K562 (cell line): ENCODE data around the gene BSN. TPM values are rescaled to one million over a fixed set of nuclear protein-coding genes. Genes with fewer than 3 reads are reported as not detected.

Experiments used
- ATAC-seq: fragments of 200-7000 bp; cut with Tn5 transposase; 3 replicates; pipeline ENCODE4 v1.9.1; 2020; ENCODE audit warnings: moderate library complexity
- BruUV-seq: library from RNA; stranded (reverse); fragments of 400-500 nt; replicated peaks from 2 replicates; lab custom pipeline; 2021; lab: Mats Ljungman, UMichigan
- CTCF ChIA-PET: fragments of 300-600 bp; formaldehyde crosslinking; extraction: SDS; loops from one replicate; lab custom pipeline; 2021; ENCODE audit warnings: low intra/inter-chr PET ratio; lab: Yijun Ruan, JAX
- POLR2A ChIA-PET: fragments of 300-600, 350-650 bp; sonication (Branson Sonifier 250); formaldehyde crosslinking; extraction: SDS; loops from one replicate; lab custom pipeline; 2021; ENCODE audit warnings: antibody characterized with exemption, inconsistent platforms; lab: Yijun Ruan, JAX
- DNase-seq, 4 experiments: peaks; one replicate each; pipeline versions ENCODE4 v3.0.0 to v3.0.0-alpha.2; 2011 to 2018; ENCODE audit warnings: low spot score in 3 of 4, mixed read lengths in 3 of 4; ENCODE audit errors: extremely low read depth in 1 of 4
- FAIRE-seq: peaks from 2 replicates; lab custom pipeline; 2011; peaks lifted over from hg19 to GRCh38; lab: Jason Lieb, UNC
- H2AFZ ChIP-seq: 2 replicates; pipeline ENCODE4 v1.6.0; 2011; ENCODE audit warnings: low read depth, low read length, control low read depth, inconsistent platforms
- H3K27ac ChIP-seq: fragments of 200-600 bp; 3 replicates; pipeline ENCODE4 v1.8.0; 2011; ENCODE audit warnings: low read depth, mild to moderate bottlenecking, control low read depth, inconsistent platforms, low read length, moderate library complexity, mixed read lengths; ENCODE audit errors: extremely low read depth
- H3K27me3 ChIP-seq, 2 experiments: fragments of 300-600 bp in 1 of 2; 2 replicates in 1 of 2; 3 replicates in 1 of 2; pipeline versions ENCODE4 v1.6.0 to v1.8.0; 2011; ENCODE audit warnings: inconsistent platforms in 2 of 2, low read length in 2 of 2, mild to moderate bottlenecking in 1 of 2, mixed read lengths in 1 of 2, moderate library complexity in 1 of 2; ENCODE audit not compliant: control insufficient read depth in 2 of 2, insufficient read depth in 2 of 2
- H3K36me3 ChIP-seq: fragments of 300-600 bp; 3 replicates; pipeline ENCODE4 v1.8.0; 2011; ENCODE audit warnings: mild to moderate bottlenecking, low read length, inconsistent platforms; ENCODE audit not compliant: control insufficient read depth, insufficient read depth
- H3K4me1 ChIP-seq, 2 experiments: fragments of 200-600 bp in 1 of 2; replicated peaks in 1 of 2; 2 replicates in 1 of 2; 3 replicates in 1 of 2; pipeline versions ENCODE4 v1.5.1 to v1.8.0; 2011; ENCODE audit warnings: inconsistent platforms in 2 of 2, low read length in 2 of 2, mild to moderate bottlenecking in 1 of 2, mixed read lengths in 1 of 2, moderate library complexity in 1 of 2; ENCODE audit not compliant: control insufficient read depth in 2 of 2, insufficient read depth in 2 of 2
- H3K4me2 ChIP-seq: 2 replicates; pipeline ENCODE4 v1.6.1; 2011; ENCODE audit warnings: low read length, control low read depth, inconsistent platforms, mixed read lengths; ENCODE audit not compliant: insufficient read depth
- H3K4me3 ChIP-seq: fragments of 200-600 bp; sonication (generic), shearing (Covaris generic); 2 replicates; pipeline ENCODE4 v1.5.1; 2016; ENCODE audit warnings: control low read depth, inconsistent platforms
- H3K79me2 ChIP-seq: fragments of 200-600 bp; 3 replicates; pipeline ENCODE4 v1.8.0; 2011; ENCODE audit warnings: low read length, inconsistent platforms; ENCODE audit not compliant: control insufficient read depth, insufficient read depth
- H3K9ac ChIP-seq, 2 experiments: 2 replicates each; pipeline versions ENCODE4 v1.6.0 to v1.6.1; 2011; ENCODE audit warnings: low read depth in 2 of 2, low read length in 2 of 2, control low read depth in 1 of 2, inconsistent platforms in 1 of 2, mild to moderate bottlenecking in 1 of 2, mixed read lengths in 1 of 2; ENCODE audit not compliant: insufficient read depth in 1 of 2
- H3K9me1 ChIP-seq: one replicate; pipeline ENCODE4 v1.6.0; 2011; ENCODE audit warnings: inconsistent platforms, mild to moderate bottlenecking, low read length, moderate library complexity; ENCODE audit not compliant: control insufficient read depth, insufficient read depth
- H3K9me3 ChIP-seq: replicated peaks from 2 replicates; pipeline ENCODE4 v1.5.1; 2011; ENCODE audit warnings: low read depth, low read length, inconsistent platforms; ENCODE audit not compliant: control insufficient read depth, insufficient read depth
- H4K20me1 ChIP-seq: replicated peaks from 2 replicates; pipeline ENCODE4 v1.6.1; 2011; ENCODE audit warnings: low read length, inconsistent platforms, mixed read lengths; ENCODE audit not compliant: control insufficient read depth, insufficient read depth
- BDP1 ChIP-seq: IDR thresholded peaks from 3 replicates; pipeline ENCODE4 v1.6.1; 2011; ENCODE audit not compliant: insufficient read length, insufficient read depth
- C11orf30 ChIP-seq: fragments of 450-650 bp; IDR thresholded peaks from 2 replicates; pipeline ENCODE4 v1.6.1; 2016; ENCODE audit warnings: low read depth, mild to moderate bottlenecking
- MAFF ChIP-seq: IDR thresholded peaks from 2 replicates; pipeline ENCODE4 v1.6.1; 2012; ENCODE audit warnings: low read length, improper control_type of control experiment
- MAFG ChIP-seq: fragments of 450-650 bp; conservative IDR thresholded peaks from 2 replicates; pipeline ENCODE4 v1.6.1; 2016; ENCODE audit warnings: missing genetic modification characterization, missing compliant biosample characterization
- MAFK ChIP-seq: IDR thresholded peaks from 2 replicates; pipeline ENCODE4 v1.6.1; 2011; ENCODE audit warnings: low read length, improper control_type of control experiment
- NFE2 ChIP-seq: IDR thresholded peaks from 2 replicates; pipeline ENCODE4 v1.6.1; 2014; ENCODE audit warnings: antibody characterized with exemption, low read depth
- PHB ChIP-seq: fragments of 250-450 bp; sonication (Bioruptor Pico); IDR thresholded peaks from 2 replicates; pipeline ENCODE4 v1.5.0; 2021
- RNF219 ChIP-seq: fragments of 250-450 bp; sonication (Bioruptor Pico); IDR thresholded peaks from 2 replicates; pipeline ENCODE4 v1.5.0; 2022; ENCODE audit warnings: mild to moderate bottlenecking
- SLC30A9 ChIP-seq: fragments of 250-450 bp; sonication (Bioruptor Pico); IDR thresholded peaks from 2 replicates; pipeline ENCODE4 v1.8.0; 2022; ENCODE audit warnings: mild to moderate bottlenecking, moderate library complexity
- TOE1 ChIP-seq, 2 experiments: fragments of 450-650 bp in 1 of 2; sonication (generic) in 1 of 2; formaldehyde crosslinking in 1 of 2; IDR thresholded peaks; 2 replicates each; pipeline versions ENCODE4 v1.7.1 to v1.8.0; 2016 to 2022; ENCODE audit warnings: borderline replicate concordance in 2 of 2, mild to moderate bottlenecking in 2 of 2, antibody characterized with exemption in 1 of 2, inconsistent platforms in 1 of 2, low read depth in 1 of 2, missing genetic modification reagents in 1 of 2, moderate library complexity in 1 of 2
- ZC3H8 ChIP-seq: fragments of 450-650 bp; IDR thresholded peaks from 2 replicates; pipeline ENCODE4 v1.6.1; 2017
- ZNF316 ChIP-seq: fragments of 450-650 bp; IDR thresholded peaks from 2 replicates; pipeline ENCODE4 v1.6.1; 2016
- ZNF696 ChIP-seq: fragments of 250-450 bp; sonication (Bioruptor Pico); conservative IDR thresholded peaks from 2 replicates; pipeline ENCODE4 v1.4.0; 2020; ENCODE audit warnings: mild to moderate bottlenecking, moderate library complexity
- ZSCAN29 ChIP-seq: fragments of 450-650 bp; IDR thresholded peaks from 2 replicates; pipeline ENCODE4 v1.6.1; 2017
- WGBS: fragments of 100-300 bp; shearing (Covaris generic); methylation state at CpG from one replicate; pipeline ENCODE4 v1.1.6; 2016; ENCODE audit warnings: low coverage, mixed read lengths; ENCODE audit not compliant: insufficient coverage; ENCODE audit errors: missing lambda C conversion rate; 5-methylcytosine and 5-hydroxymethylcytosine counted together
- in situ Hi-C: fragments of 300-500 bp; cut with MboI; formaldehyde crosslinking; loops from 4 replicates; pipeline ENCODE4 v1.15.0; 2018; ENCODE audit warnings: inconsistent platforms, mixed read lengths
- intact Hi-C: fragments of 100-400 bp; cut with micrococcal nuclease; formaldehyde crosslinking; loops from 2 replicates; pipeline ENCODE4 v1.14.2; 2022
- polyA plus RNA-seq, 8 experiments: library from polyadenylated mRNA; depleted of rRNA in 4 of 8; stranded (reverse) in 5 of 8; unstranded in 3 of 8; fragments of >200 nt; fragmentation: Nextera tagmentation in 2 of 8; fragmentation: Illumina TruSeq in 1 of 8; extraction: Ambion mirVana in 2 of 8; extraction: Trizol in 1 of 8; gene quantifications; 2 replicates each; pipeline versions ENCODE4 v1.2.1 to v1.2.3, GENCODE V29; 2011 to 2014; ENCODE audit warnings: inconsistent platforms in 1 of 8, missing spikeins in 1 of 8
- total RNA-seq, 7 experiments: library from RNA; depleted of rRNA in 6 of 7; stranded (reverse); fragments of >200 nt in 6 of 7; fragmentation: Illumina TruSeq in 2 of 7; extraction: Trizol in 2 of 7; gene quantifications; 2 replicates each; pipeline versions ENCODE4 v1.2.1 to v1.2.3, GENCODE V29; 2011 to 2021; ENCODE audit warnings: low replicate concordance in 1 of 7

Gene BSN
- total and polyA plus RNA-seq, 9 of the 15 experiments (the other 6 are each of a cell fraction or from before 2014, with no cell fraction given) = 0.03 to 1.5 (median 0.29) TPM

- intact Hi-C loops (no loop called here), in situ Hi-C loops (no loop called here)
- peaks cover 3 to 21% of the 10 kb centered on the region in 2 experiments; a peak in 3 of 5 replicates for H3K4me1 ChIP-seq
- no peak overlapping the region for H2AFZ ChIP-seq
- no peaks in the 10 kb centered on the region for H3K9me3 ChIP-seq
- BruUV-seq = no TSS peak
- no peak overlapping the region for H3K4me3 ChIP-seq
- no peaks in the 10 kb centered on the region for H3K79me2 ChIP-seq
- WGBS = 82% methylated on average over 1 of the region's 1 CpG
- H3K36me3 ChIP-seq = no peaks in the 10 kb centered on the region
- DNase-seq = peak in 1 of 4 experiments; percentile 16
- no peak overlapping the region for H3K27ac ChIP-seq
- H3K27me3 ChIP-seq = no peaks in the 10 kb centered on the region
- no peak overlapping the region for H3K4me2 ChIP-seq
- ChIA-PET POLR2A (no interaction called here), CTCF (no interaction called here)
- peak; percentile 42 for ATAC-seq
- H3K9ac ChIP-seq = peak overlapping the region in 1 of 2 experiments; percentile 64; a peak in 2 of 4 replicates
- no peak for FAIRE-seq
- H4K20me1 ChIP-seq = no peaks in the 10 kb centered on the region
- H3K9me1 ChIP-seq = no peaks in the 10 kb centered on the region
- TF ChIP-seq NFE2 (peak; percentile 68), PHB (CRISPR knock-in tag) (no peak), MAFF (peak; percentile 26; the same call in 1 of the 2 replicates), MAFK (peak; percentile 12; the same call in 1 of the 2 replicates), ZNF696 (CRISPR knock-in tag) (no peak), ZNF316 (peak; percentile 28; the same call in 1 of the 2 replicates), C11orf30 (peak; percentile 35), MAFG (0 out of 2 replicates have a peak, but pooled peaks have one; percentile 39)
These were observed 95.3 kb downstream of the BSN start for GRCh38 chr3:49649576-49649975.

GRCh38 chr3:49650177-49650576 lies 95.9 kb downstream of the BSN start:
- BruUV-seq = no TSS peak
- no peaks in the 10 kb centered on the region for H3K9me3 ChIP-seq
- no peaks in the 10 kb centered on the region for H4K20me1 ChIP-seq
- in situ Hi-C loops = no loop called here
- WGBS = no CpG with 5 or more reads among the region's 1 CpG
- no peaks in the 10 kb centered on the region for H3K9me1 ChIP-seq
- no peak for DNase-seq
- FAIRE-seq = no peak
- H3K79me2 ChIP-seq = no peaks in the 10 kb centered on the region
- H3K9ac ChIP-seq = peak overlapping the region in 1 of 2 experiments; percentile 64; a peak in 1 of 4 replicates
- H3K36me3 ChIP-seq = no peaks in the 10 kb centered on the region
- no peak overlapping the region for H2AFZ ChIP-seq
- ChIA-PET CTCF (no interaction called here), POLR2A (no interaction called here)
- H3K4me2 ChIP-seq = no peak overlapping the region
- H3K4me3 ChIP-seq = no peak overlapping the region
- no peaks in the 10 kb centered on the region for H3K27me3 ChIP-seq
- peaks cover 3 to 26% of the 10 kb centered on the region in 2 experiments; a peak in 3 of 5 replicates for H3K4me1 ChIP-seq
- H3K27ac ChIP-seq = no peak overlapping the region
- peak; percentile 30 for ATAC-seq
- no peak for TF ChIP-seq RNF219 (CRISPR knock-in tag)
- TF ChIP-seq ZSCAN29 = no peak
- no peak for TF ChIP-seq SLC30A9 (CRISPR knock-in tag)
- no peak for TF ChIP-seq TOE1 (IDR thresholded peaks at IDR 0.05; ENCODE audit: borderline replicate concordance)
- no peak for TF ChIP-seq TOE1 (CRISPR knock-in tag; IDR thresholded peaks at IDR 0.05; ENCODE audit: borderline replicate concordance, low read depth)
- no peak for TF ChIP-seq BDP1
- TF ChIP-seq ZC3H8 = no peak
- intact Hi-C loops = no loop called here
